HG02870 (cell line): Measurements from ENCODE around the gene DNMT1.

Source experiments
- ATAC-seq: cut with Tn5 transposase; IDR thresholded peaks from one replicate; pipeline ENCODE4 v1.9.1; 2021; ENCODE audit warnings: mild to moderate bottlenecking, moderate library complexity; ENCODE audit not compliant: unreplicated experiment

DNMT1 gene

DNA sequence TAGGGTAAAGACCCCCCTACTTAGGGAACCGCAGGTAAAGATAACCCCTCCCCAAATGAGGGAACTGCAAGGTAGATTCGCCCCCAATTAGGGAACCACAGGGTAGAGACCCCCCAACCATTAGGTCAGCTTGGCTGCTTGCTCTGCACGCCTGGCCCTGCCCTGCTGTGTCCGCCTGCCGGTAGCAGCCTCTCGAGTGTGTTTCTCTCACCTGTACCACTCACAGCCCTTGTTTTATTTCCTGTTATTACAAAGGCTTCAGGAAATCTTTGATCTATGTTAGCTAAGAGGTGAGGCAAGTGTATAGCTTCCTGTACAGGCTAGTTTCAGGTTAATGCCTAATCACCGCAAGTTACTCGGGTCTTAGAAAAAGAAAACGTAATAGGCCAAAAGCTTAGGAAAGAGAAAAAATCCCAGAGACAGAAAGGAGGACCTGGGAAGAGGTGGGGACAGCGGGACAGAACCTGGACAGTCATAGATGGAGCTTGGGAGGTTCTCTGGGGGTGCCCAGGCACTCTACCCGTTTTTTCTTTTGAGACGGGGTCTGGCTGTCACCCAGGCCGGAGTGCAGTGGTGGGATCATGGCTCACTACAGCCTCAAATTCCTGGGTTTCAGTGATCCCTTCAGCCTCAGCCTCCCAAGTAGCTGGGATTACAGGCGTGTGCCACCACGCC is 51.9 kb downstream of the DNMT1 start:
- ATAC-seq: no peak

DNA sequence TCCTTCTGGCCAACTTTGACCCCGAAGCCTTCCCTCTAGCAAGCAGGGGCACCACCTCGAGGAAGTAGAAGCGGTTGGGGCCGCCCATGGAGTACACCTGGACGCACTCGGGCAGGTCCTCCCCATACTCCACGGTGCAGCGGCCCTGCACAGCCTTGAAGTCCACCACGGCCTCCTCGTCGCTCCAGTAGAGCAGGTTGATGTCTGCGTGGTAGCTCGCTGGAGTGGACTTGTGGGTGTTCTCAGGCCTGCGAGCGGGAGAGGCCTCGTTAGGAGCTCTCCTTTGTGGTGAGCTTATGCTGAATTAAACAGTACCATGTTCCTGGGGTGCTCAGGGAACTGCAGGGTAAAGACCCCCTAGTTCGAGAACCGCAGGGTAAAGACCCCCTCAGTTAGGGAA is 52.8 kb downstream of the DNMT1 start:
- ATAC-seq: no peak

DNA sequence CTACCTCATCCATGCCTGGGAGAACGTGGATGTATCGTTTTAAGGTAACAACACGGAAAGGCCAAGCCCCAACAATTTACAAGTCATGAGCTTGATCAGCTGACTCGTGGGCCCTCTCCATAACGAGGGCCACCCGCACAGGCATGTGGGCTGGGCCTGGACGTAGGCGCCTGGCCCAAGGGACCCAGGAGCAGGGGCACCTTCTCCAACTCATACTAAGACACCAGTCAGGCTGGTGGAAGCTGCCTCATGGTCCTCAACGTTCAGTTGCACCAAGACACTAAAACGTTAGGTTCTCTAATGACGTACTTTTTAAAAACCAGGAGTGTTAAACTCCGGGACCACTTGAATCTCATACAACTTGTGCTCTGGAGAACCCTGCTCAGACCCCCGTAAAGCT is 53.3 kb downstream of the DNMT1 start:
- ATAC-seq: no peak

DNA sequence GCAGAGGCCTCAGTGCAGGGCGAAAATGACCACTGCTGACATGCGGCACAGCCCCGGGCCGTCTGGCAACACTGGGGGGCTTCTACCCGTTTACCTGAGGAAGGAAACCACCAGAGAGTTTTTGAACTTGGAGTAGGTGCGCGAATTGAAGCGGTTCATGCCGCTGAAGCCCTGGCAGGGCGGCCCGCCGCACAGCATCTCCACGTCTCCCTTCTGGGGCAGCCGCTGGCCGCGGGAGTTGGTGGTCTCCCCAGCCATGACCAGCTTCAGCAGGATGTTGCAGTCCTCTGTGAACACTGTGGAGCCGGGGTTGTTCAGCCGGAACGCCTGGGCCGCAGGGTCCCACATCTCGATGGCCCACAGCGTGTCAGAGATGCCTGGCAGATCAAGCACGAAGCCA is 54.8 kb downstream of the DNMT1 start:
- no peak for ATAC-seq

DNA sequence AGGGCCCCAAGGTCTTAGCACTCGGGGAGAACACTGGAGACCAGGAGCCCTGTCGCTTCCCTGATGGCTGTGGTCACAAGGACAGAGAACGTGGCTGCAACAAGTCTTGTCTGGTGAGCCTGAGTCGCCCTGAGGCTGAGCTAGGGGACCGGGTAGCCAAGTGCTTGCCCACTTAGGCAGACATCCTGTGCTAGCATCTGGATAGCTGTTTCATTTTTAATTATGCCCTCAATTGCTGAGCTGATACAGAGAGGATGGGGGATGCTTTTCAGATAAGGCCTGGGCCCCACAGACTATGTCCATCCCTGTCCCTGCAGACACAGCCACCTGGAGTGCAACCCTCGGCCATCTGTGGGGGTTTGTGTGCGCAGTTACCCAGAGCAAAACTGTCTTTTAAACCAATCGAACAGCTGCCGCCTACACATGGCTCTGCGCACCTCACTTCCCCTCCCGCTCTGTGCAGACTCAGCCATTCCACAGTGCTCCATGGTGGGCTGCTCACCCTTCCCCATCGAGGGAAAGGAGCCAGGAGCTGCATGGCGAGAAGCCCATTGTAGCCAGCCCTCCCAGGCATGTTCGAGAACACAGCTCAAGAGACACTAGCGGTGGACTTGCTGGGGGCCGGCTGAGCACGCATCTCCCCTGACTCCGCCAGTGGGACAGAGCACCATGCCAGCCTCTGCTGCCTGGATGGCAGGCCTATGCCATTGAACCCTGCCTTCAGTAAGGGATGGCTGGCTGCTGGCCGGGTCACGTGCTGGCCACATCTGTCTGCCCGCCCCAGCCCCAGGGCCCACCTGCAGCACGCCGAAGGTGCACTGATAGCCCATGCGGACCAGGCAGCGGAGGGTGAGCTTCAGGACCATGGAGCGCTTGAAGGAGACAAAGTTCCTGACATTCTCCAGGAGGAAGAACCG is 55.6 kb downstream of the DNMT1 start:
- no peak for ATAC-seq

DNA sequence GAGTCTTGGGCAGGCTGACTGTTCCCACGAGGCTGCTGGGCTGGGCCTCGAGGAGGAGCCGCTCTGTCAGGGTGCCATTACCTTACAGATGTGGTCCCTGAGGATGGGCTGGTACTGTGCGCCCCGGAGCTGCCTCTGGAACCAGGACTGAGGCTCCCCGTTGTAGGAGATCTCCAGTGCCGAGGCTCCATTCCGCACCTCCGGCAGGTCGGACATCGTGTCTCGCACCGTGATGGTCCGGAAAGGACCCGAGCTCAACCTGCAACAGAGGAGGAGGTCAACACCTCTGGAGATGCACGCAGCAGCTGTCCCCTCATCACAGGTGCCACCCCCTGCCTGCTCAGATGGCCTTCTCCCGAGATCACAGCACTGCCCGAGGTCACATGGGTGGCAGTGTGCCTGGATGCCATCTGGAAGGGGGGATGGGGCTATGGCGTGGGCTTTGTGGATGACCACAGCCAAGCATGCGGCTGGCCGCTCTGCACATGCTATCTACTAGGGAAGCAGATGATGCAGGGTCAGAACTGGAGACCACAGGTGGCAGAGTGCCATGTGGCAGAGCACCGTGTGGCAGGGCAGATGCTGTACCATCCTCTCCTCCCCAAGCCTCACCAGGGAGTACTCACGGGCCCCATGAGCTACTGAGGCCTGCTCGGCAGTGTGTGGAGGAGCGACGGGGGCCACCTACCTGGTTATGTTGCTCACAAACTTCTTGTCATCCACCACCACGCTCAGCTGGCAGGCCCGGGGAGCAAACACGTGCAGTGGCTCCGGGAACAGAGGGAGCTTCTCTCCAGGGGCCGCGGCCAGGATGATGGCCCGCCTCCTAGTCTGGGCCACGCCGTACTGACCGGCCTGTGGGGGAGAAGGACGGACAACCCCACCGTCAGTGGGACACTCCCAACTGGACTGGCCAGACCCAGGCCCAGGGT is 56.7 kb downstream of the DNMT1 start:
- no peak for ATAC-seq

DNA sequence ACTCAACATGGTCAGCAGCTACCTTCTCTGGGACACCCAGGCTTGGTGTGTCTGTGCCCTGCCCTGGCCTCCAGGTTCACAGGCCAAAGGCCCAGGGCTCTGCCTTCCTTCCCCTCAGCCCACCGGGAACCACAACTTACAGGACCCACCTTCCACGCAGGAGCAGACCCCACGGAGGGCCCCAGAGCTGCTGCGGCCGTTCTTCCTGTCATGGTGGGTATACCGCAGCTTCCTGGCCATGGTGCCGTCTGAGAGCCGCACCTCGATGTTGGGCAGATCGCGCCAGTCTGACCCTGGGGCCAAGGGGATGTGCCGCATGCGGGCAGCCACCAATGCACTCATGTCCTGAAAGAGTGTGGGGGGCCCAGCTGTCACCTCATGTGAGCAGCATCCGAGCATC is 57.8 kb downstream of the DNMT1 start:
- no peak for ATAC-seq

DNA sequence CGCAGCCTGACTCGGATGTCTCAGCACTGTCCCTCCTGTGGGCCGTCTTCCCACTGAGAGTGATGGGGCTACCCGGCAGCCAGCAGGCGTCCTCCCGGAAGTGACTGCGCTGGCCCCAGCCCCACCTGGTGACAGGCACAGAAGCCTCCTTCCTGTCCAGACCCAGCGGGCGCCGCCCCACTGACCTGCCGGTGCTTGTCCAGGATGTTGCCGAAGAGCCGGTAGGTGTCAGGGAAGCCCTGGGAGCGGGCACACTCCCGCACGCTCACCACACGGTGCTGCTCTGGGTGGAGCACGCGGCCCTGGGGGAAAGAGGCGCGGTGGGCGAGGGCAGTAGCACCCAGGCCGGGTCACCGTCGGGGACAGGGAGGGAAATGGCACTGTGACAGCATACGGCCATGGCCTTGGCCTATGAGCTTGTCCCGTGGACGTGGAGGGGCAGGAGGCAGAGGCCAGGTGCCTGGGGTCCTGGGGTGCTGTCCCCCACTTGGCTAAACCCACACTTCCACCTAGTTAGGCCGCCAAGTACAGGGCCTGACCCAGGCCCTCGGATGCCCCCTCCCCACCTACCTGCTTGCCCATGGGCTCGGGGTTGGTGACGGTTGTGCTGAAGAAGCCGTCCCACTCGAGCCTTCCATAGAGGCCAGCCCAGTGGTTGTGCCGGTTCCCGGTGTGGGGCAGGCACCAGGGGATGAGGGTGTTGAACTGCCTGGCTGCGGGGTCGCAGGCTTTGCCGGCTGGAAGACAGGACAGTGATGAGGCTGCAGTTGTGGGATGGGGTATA is 59.0 kb downstream of the DNMT1 start:
- no peak for ATAC-seq

DNA sequence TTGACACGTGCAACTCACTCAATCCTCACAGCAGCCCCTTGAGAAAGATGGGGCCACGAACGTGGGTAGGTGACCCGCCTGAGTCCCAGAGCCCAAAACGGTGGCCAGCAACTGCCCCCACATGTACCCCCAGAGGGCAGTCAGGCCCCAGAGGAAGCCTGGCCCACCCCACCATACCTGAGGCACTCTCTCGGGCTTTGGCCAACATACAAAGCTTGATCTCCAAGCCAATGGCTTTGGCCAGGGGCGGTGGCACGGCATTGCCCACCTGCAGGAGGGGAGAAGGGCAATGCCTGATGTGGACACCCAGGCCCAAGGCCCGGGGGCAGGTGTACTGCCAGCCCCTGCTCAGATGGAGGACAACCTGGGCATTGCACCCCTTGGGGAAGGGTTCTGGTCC is 60.7 kb downstream of the DNMT1 start:
- ATAC-seq: no peak

DNA sequence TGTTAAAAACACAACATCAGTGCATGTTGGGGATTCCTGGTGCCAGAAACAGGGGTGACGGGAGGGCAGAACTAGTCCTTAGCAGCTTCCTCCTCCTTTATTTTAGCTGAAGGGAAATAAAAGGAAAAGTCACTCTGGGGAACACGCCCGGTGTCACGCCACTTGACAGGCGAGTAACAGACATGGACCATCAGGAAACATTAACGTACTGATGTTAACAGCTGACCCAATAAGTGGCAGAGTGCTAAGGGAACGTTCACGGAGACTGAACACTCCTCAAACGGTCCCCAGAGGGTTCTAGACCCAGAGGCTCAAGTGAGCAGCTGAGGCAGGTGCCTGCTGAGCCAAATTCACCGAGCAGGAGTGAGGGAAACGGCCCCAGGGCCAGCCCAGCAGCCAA is 61.2 kb downstream of the DNMT1 start:
- no peak for ATAC-seq

DNA sequence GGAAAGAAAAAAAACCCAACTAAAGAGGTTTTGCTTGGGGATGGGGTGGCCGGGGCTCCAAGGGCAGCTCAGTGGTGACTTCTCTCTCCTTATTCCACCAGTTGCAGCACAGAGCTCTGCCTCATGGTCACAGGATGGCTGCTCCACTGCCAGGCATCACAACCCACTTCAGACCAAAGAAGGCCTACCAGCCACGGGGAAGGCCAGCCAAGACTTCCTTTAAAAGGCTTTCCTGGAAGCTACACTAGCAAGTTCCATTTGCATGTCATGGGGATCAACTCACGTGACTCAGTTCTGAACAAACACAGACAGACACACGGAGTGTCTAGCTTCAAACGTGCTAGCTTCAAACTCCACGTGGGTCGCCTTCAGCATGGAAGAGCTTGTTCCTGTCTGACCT is 61.8 kb downstream of the DNMT1 start:
- no peak for ATAC-seq

DNA sequence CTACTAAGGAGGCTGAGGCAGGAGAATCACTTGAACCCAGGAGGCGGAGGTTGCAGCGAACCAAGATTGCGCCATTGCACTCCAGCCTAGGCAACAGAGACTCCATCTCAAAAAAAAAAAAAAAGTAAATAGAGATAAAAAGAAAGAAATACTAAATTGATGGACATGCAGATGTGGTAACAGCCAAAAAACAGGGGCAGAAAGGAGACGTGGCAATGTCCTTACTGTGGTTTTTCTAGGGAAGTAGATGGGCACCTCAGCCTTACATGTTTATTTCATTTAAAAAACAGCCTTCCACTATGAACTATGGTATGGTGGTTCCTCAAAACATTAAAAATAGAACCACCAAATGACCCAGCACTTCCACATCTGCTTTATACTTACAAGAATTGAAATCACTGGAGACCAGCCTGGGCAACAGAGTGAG is 68.5 kb downstream of the DNMT1 start:
- no peak for ATAC-seq

DNA sequence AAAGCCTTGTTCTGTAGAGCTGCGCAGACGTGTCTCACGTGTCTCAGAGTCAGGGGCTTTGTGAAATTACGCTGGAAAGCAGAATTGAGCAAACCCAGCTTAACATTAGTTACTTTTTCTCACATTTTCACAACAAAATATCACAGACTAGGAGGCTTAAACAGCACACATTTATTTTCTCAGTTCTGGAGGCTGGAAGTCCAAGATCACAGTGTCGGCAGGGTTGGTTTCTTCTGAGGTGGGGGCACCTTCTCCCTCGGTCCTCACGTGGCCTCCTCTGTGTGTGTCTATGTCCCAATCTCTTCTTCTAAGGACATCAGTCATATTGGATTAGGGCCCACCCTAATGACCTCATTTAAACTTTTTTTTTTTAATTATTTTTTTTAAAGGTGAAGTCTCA is 70.3 kb downstream of the DNMT1 start:
- no peak for ATAC-seq

DNA sequence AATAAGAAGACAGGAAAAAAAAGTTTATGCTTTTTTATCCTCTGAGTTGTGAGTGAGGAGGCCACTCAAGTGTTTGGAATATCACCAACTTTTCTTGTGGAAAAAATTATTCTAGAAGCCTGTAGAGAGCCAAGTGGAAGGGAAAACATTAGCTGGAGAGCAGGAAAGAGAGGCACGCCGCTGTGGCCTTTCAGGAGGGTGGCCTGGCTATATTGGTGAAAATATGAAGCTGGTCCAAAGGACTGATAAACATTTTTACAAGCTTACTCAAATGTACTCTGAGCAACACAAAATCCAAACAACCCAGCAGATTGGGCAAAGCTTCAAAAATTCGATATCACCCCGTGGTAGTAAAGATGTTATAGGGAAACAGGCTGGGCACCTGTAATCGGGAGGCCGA is 72.7 kb downstream of the DNMT1 start:
- no peak for ATAC-seq

DNA sequence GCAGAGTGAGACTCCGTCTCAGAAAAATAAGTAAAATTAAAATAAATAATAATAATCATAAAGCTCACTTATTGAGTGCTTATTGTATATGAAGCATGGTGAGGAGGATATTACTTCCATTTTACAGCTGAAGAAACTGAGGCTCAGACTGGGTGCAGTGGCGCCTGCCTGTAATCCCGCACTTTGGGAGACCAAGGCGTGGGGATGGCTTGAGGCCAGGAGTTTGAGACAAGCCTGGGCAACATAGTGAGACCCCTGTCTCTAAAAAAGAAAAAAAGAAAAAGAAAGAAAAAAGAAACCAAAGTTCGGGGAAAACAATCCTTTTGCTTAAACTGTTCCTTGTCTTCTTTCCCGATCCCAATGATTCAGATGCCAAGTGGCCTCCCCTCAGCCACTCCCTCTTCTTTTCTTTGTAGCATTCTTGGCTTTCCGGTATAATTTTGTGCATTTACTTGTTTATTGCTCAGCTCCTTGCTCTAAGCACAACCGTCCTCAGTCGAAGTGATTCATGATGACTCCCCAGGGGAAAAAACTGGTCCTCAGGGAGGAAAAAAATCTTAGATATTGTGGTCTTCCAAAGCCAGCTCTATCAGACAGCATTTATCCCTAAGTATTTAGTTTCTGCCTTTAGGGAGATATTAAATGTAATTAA is 74.1 kb downstream of the DNMT1 start:
- no peak for ATAC-seq

DNA sequence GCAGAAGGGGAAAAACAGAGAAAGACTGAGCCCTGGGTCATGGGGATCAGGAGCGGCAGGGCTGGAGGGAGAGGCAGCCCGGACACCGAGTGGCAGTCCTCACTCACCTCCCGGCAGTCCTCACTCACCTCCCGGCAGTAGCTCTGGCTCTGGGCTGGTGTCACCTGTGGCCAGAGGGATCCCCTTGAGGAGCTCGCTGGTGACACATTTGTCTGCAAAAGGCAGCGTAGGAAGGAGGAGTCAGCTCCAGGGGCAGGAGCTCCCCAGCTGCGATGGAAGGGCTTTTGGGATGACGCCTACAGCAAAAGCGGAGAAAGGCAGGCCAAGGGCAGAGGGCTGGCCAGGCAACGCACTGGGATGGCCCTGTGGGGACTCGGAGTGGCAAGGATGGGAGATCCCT is 75.8 kb downstream of the DNMT1 start:
- ATAC-seq: no peak

DNA sequence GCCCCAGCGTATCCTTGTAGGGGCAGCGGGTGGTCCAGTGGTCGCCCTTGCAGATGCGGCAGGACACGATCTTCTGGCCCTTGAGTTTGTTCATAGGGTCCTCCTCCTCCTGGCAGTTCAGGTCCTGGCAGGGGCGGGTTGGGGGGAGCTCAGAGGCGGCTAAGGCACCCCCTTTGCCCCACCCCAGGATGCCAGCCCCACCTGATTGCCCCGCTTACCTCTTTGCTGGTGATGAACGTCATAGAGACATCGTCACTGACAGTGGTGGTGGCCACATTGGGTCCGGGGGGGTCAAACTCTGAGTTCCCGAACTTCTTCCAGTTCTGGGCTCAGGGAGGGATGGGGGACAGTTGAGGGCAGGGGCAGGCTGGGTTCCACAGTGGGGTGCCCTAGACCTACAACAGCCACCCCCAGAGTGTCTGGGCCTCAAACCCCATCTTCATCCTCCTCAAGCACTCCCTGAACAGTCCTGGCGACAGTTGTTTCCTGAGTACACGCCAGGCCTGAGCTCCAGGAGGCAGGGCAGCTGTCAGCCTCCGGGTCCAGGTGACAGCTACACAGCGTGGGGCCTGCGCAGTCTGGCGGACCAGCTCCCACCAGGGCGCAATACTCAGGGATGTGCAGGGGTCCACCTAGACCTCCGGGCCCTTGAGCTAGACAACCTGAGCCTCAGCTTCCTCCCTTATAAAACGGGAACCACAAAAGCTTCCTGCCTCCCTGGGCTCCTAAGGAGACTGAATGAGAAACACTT is 77.7 kb downstream of the DNMT1 start:
- ATAC-seq: no peak

DNA sequence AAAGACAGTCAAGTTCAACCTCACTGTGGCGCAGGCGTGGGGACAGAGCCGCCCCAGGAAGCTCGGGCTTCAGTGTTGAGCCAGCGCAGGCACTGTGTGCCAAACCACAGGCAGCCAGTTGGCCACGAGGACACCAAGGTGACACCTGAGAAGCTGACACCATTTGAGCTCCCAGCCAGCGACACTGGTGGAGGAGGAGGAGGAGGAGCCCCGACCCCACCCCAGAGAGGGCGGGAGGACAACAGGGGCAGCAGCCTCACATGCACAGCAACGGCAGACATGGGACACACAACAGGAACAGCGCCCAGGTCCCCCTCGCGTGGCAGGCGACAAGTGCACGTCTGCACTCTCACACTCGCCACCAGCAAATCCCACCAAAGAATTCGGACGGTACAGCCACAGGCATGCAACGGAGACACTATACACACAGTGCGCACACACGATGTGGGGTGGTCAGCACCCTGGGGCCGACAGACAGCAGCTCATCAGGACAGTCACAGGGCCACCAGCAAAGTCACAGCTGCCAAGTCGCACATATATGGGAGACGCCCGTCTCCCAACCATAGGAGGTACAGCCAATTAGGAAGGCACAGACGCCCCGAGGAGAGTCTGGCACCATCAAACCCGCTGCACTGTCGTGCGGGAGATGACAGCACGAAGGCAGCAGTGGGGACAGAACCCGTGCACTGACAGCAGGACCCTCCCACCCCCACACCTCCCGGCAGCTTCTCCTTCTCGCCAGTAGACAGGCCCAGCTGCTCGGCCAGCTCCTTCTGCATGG is 78.5 kb downstream of the DNMT1 start:
- no peak for ATAC-seq
